ENCODE data around the gene PGLYRP1.
A peak's percentile ranks its signal among the peaks of the same experiment; 100 is the strongest.

PGLYRP1 gene

GRCh38 chr19:46022431-46023310 lies at the start of gene PGLYRP1:
TSS of gene PGLYRP1 (minus strand) at chr19:46023053. CDS start at chr19:46023021, 32 bp downstream.
- DNase-seq (ENCODE audit: low read depth in 2 of 2) = no peak

DNA sequence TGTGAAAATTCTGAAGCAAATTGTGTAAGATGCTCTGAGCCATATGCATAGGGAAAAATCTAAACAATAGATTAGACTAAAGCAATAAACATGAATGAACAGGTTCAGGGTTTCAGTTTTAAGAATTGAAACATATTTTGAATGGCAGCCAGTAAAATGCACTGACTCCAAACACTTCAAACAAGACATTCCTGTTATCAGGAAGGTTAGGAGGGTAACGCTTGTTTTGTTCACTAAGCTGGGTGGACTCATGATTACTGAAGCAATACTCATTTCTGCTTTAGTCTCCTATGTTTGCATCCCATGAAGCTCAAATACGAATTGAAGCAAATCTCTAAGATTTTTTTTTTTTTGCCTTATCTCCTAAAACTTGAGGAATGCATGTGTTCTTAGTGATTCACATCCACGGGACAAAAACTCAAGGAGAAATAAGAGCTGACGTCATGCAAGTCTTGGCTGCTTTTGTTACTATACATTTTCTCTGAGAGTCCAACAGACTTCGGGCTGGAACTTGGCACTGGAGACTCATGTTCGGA lies 47.0 kb upstream of the PGLYRP1 start:
- no peak for DNase-seq (ENCODE audit: low read depth in 2 of 2)

- DNase-seq (ENCODE audit: low read depth in 2 of 2) = no peak
Observed at GRCh38 chr19:46068345-46069258, 45.7 kb upstream of the PGLYRP1 start.

DNA sequence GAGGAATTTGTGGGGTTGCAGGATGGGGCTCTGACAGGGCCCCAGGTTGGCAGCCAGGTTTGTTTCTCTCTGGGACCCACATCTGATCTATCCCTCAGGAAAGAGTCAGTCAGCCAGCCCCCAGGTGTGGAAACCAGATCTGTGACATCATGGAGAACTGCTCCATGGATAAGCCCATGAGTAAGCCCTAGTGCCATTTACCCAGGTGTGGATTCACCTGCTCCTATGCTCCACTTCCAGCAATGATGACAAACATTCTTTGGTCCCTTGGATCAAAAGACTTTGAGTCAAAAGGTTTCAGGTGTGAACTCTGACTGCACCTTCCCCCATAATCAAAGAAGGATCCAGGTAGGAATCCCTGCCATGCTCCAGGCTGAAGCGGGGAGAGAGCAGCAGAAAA lies 44.8 kb upstream of the PGLYRP1 start:
- no peak for DNase-seq (ENCODE audit: low read depth in 2 of 2)

- no peak for DNase-seq (ENCODE audit: low read depth in 2 of 2)
Observed at GRCh38 chr19:46066471-46066870, 43.6 kb upstream of the PGLYRP1 start.

DNA sequence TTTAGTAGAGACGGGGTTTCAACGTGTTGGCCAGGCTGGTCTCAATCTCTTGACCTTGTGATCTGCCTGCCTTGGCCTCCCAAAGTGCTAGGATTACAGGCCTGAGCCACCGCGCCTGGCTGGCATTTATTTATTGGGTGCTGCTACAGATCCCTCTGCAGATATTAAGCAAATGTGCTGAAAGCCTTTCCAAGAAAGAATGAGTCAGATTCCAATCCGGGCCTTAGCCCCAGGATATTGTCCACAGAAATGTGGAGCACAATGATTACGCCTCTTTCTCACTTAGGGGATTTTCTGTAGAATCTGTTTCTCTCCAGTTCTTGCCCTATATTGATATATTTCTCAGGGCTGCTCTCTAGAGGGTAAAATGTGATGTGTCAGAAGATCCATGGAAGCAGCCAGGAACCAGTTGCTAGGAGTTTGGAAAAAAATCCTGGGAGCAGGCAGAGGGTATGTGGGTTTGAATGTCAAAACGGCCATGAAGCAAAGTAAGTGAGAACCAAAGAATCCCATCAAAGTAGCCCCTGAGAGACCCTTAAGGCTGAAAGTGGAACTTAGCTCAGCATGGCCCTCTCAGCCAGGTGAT lies 42.7 kb upstream of the PGLYRP1 start:
- DNase-seq (ENCODE audit: low read depth in 2 of 2) = no peak

- no peak for DNase-seq (ENCODE audit: low read depth in 2 of 2)
Observed at GRCh38 chr19:46063201-46063600, 40.3 kb upstream of the PGLYRP1 start.

GRCh38 chr19:46060012-46060411 lies 37.2 kb upstream of the PGLYRP1 start:
- DNase-seq (ENCODE audit: low read depth in 2 of 2) = no peak

GRCh38 chr19:46058778-46059177 lies 35.9 kb upstream of the PGLYRP1 start:
- DNase-seq (ENCODE audit: low read depth in 2 of 2) = no peak

DNA sequence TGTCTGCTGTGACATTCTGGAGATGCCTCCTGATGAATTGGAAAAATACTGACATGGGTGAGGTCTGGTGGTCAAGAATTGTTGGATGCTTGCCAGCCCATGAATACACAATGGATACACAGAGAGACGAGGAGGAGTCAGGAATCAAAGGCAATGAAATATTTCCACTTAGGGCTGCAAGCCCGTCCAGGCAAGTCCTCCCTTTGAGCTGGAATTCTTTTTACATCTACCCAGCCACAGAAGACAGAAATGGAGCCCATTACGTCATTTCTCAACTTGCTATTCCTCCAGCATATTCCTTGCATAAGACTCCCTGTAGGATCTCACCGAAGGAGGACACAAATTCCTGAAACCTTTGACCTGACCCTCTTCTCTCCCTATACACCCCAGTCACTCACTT lies 33.7 kb upstream of the PGLYRP1 start:
- DNase-seq (ENCODE audit: low read depth in 2 of 2) = no peak

- DNase-seq (ENCODE audit: low read depth in 2 of 2) = no peak
Observed at GRCh38 chr19:46052896-46053295, 30.0 kb upstream of the PGLYRP1 start.

DNA sequence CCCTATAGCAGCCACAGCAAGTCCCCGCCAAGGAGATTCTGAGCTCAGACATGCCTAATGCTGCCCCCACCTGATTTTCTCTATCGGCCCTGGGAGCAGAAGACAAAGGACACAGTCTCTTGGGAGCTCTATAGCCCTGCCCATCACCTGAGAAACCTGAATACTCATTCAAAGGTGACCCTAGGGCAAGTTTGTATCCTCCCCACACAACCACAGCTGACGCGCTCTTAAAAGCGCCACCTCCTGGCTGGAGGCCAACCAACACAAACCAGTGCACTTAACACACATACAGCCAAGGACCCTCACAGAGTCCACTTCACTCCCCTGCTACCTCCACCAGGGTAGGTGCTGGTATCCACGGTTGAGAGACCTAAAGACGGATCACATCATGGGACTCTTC lies 26.7 kb upstream of the PGLYRP1 start:
- DNase-seq (ENCODE audit: low read depth in 2 of 2) = peak; percentile 4 to 9

- DNase-seq (ENCODE audit: low read depth in 2 of 2) = no peak
Observed at GRCh38 chr19:46043519-46043918, 20.7 kb upstream of the PGLYRP1 start.

GRCh38 chr19:46042252-46042883 lies 19.5 kb upstream of the PGLYRP1 start:
- DNase-seq (ENCODE audit: low read depth in 2 of 2) = no peak

- DNase-seq (ENCODE audit: low read depth in 2 of 2) = no peak
Observed at GRCh38 chr19:46040952-46041500, 18.2 kb upstream of the PGLYRP1 start, which contains the start of gene IGFL4. TSS of gene IGFL4 (minus strand) at chr19:46041002. CDS start at chr19:46040962, 40 bp downstream.

- no peak for DNase-seq (ENCODE audit: low read depth in 2 of 2)
Observed at GRCh38 chr19:46040125-46040524, 17.3 kb upstream of the PGLYRP1 start.

DNA sequence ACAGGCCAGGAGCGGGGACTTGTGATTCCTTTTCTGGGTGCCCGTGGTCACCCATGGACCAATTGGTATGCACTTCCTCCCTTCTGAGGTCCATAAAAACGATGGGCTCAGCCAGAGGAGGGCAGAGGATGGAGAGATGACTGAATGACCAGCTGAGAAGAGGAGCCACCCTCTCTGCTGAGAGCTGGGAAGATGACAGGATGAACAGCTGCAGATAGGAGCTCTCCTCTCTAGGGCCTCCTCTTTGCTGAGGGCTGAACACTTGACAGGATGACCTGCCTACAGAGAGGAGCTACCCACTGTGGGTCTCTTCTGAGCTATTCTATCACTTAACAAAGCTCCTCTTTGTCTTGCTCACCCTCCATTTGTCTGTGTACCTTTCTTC lies 13.9 kb upstream of the PGLYRP1 start:
- DNase-seq (ENCODE audit: low read depth in 2 of 2) = no peak

GRCh38 chr19:46035986-46036743 lies 13.3 kb upstream of the PGLYRP1 start:
- no peak for DNase-seq (ENCODE audit: low read depth in 2 of 2)

DNA sequence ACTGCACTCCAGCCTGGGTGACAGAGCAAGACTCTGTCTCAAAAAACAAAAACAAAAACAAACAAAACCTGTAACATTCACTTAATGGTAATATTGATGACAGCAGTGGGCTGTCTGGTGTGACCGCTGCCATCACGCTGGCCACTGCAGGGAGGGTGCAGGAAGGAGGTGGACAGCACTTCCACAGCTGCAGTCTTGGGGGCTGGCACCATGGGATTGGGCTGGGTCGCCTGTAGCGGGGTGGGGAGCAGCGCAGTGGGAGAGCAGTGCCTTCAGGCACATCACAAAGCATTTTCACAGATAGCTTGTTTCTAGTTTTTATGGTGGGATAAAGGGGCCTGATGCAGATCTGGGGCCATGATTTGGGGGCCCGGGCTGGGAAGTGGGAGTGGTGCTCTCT lies 12.7 kb upstream of the PGLYRP1 start:
- no peak for DNase-seq (ENCODE audit: low read depth in 2 of 2)

GRCh38 chr19:46033401-46033800 lies 10.5 kb upstream of the PGLYRP1 start:
- DNase-seq (ENCODE audit: low read depth in 2 of 2) = no peak

Data from stimulated activated CD4-positive, alpha-beta T cell treated with anti-CD3 and anti-CD28 coated beads, Interleukin-4, amount 100 ng/mL, for 48 hours (primary cell).